A549 treated with RU486 at 1 μM for 4 hours (cell line): ENCODE measurements around the gene SLC8B1. TPM values are rescaled to one million over a fixed set of nuclear protein-coding genes. Genes with fewer than 3 reads are reported as not detected.

Experiments
- total RNA-seq: library from RNA; stranded (reverse); fragments of 200-300 nt; extraction: Qiagen RNA extraction; gene quantifications from 5 replicates; pipeline ENCODE4 v1.2.3, GENCODE V29; 2022; ENCODE audit warnings: low read depth

SLC8B1 gene
- 7.6 to 9.0 TPM (median 8.4 TPM) in 5 replicates for total RNA-seq

GRCh38 chr12:113334786-113335539 lies at the start of gene SLC8B1:
Gene SLC8B1 (minus strand): TSS chr12:113335109. CDS start chr12:113332878, 2,231 bp downstream.

GRCh38 chr12:113358381-113359132 lies 23.6 kb upstream of the SLC8B1 start, which contains the start of gene PLBD2:
Gene PLBD2 (plus strand): TSS chr12:113358587. CDS start chr12:113358601, 14 bp downstream.

Other genes with a start within 250 kb of the SLC8B1 start
- 0.27 to 0.55 TPM (median 0.29 TPM) in 5 replicates for gene RASAL1, start 199.3 kb downstream of the SLC8B1 start, total RNA-seq
- 0.10 TPM in 2 of 5 replicates, not detected in the others for gene CFAP73, start 185.4 kb downstream of the SLC8B1 start, total RNA-seq
- gene DDX54, start 149.6 kb downstream of the SLC8B1 start, total RNA-seq, result 48.5 to 93.6 TPM (median 79.2 TPM) in 5 replicates
- 25.5 to 37.6 TPM (median 36.6 TPM) in 5 replicates for gene RITA1, start 149.4 kb downstream of the SLC8B1 start, total RNA-seq
- gene TPCN1, start 113.6 kb downstream of the SLC8B1 start, total RNA-seq, result 15.4 to 21.1 TPM (median 20.1 TPM) in 5 replicates
- 25.9 to 36.6 TPM (median 33.4 TPM) in 5 replicates for gene PLBD2, start 23.5 kb upstream of the SLC8B1 start, total RNA-seq
- gene SDS, start 68.8 kb upstream of the SLC8B1 start, total RNA-seq, result 0.16 to 1.0 TPM (median 0.59 TPM) in 5 replicates
- gene SDSL, start 87.3 kb upstream of the SLC8B1 start, total RNA-seq, result 20.4 to 28.8 TPM (median 23.7 TPM) in 5 replicates
- gene LHX5, start 136.8 kb upstream of the SLC8B1 start, total RNA-seq, result 0.03 TPM in 1 of 5 replicates, not detected in the others